ENCODE results near the gene CHRDL2. TPM values are rescaled to one million over a fixed set of nuclear protein-coding genes. Genes with fewer than 3 reads are reported as not detected.

CHRDL2 gene
- total RNA-seq, 1 experiment from 2014 or later: 0.39 TPM

GRCh38 chr11:74756571-74756970 is 25.3 kb upstream of the CHRDL2 start:
- Histone ChIP-seq H3T11ph (ENCODE audit: low read length) (no peak overlapping the region), H2BK15ac (ENCODE audit: low read depth, low read length) (no peak overlapping the region), H2AK5ac (ENCODE audit: insufficient read length, low read length) (no peak overlapping the region), H3K14ac (ENCODE audit: insufficient read depth, low read length) (no peak overlapping the region), H3K79me1 (ENCODE audit: insufficient read depth, low read depth, low read length, poor library complexity, severe bottlenecking) (no peaks in the 10 kb centered on the region), H4K91ac (ENCODE audit: insufficient read length, low read depth, low read length) (no peak overlapping the region), H3K9ac (ENCODE audit: extremely low read depth, insufficient read length, low read length) (no peak overlapping the region), H3K56ac (ENCODE audit: insufficient read length, low read depth, low read length) (no peak overlapping the region), H4K8ac (replicated peaks; ENCODE audit: insufficient read length, low read depth, low read length) (no peak overlapping the region), H3K23me2 (ENCODE audit: insufficient read length, low read depth, low read length, poor library complexity, severe bottlenecking) (no peaks in the 10 kb centered on the region), H3K4ac (ENCODE audit: low read depth, low read length) (no peak overlapping the region), H3K18ac (ENCODE audit: insufficient read length, low read depth, low read length) (no peak overlapping the region), H3K23ac (ENCODE audit: insufficient read length, low read depth, low read length) (no peak overlapping the region), H3K9me3 (ENCODE audit: control insufficient read depth, low read depth, low read length) (no peaks in the 10 kb centered on the region), H4K20me1 (ENCODE audit: control insufficient read depth, insufficient read depth, insufficient read length) (no peaks in the 10 kb centered on the region), H2BK20ac (ENCODE audit: low read depth, low read length, poor library complexity, severe bottlenecking) (no peak overlapping the region), H4K5ac (ENCODE audit: insufficient read length, low read depth, low read length) (no peak overlapping the region), H3K4me1 (ENCODE audit: insufficient read depth, low read length) (peaks cover 2% of the 10 kb centered on the region; the same call in 1 of the 2 replicates), H2BK120ac (ENCODE audit: low read depth, low read length, poor library complexity, severe bottlenecking) (no peak overlapping the region), H2BK5ac (ENCODE audit: insufficient read length, low read length) (no peak overlapping the region), H3K27ac (ENCODE audit: insufficient read length, low read depth, low read length) (no peak overlapping the region), H3K79me2 (ENCODE audit: insufficient read depth, low read length) (peaks cover 5% of the 10 kb centered on the region; the same call in 1 of the 2 replicates), H3K27me3 (ENCODE audit: insufficient read depth, low read length) (no peaks in the 10 kb centered on the region), H3K4me2 (ENCODE audit: insufficient read depth, insufficient read length, low read length) (no peak overlapping the region), H2AFZ (ENCODE audit: low read length) (no peak overlapping the region), H2BK12ac (ENCODE audit: insufficient read length, low read depth, low read length) (no peak overlapping the region)
- Mint-ChIP-seq H3K4me1 (peaks cover 20 to 22% of the 10 kb centered on the region in 2 experiments), H3K9me3 (peaks cover 4 to 5% of the 10 kb centered on the region in 2 experiments; a peak in 4 of 5 replicates), H3K4me3 (no peak overlapping the region), H3K27ac (no peak overlapping the region), H3K36me3 (ENCODE audit: insufficient read depth in 1 of 3, low read depth in 3 of 3) (peaks cover 4 to 5% (median 4%) of the 10 kb centered on the region in 3 experiments; a peak in 5 of 7 replicates), H3K27me3 (ENCODE audit: low read depth) (no peaks in the 10 kb centered on the region)
- TF ChIP-seq CTCF (conservative IDR thresholded peaks at IDR 0.05): no peak
- DNase-seq: no peak
- no CpG with 5 or more reads among the region's 1 CpG for WGBS (ENCODE audit: extremely low coverage, insufficient read length, low lambda C conversion rate)
